Bone marrow (tissue), 2 donors: ENCODE results near the gene PHYKPL.

Experiments
- DNase-seq, 2 donors: peaks; one replicate each; lab custom pipeline; 2025; lab: John Stamatoyannopoulos, UW

The PHYKPL gene

GRCh38 chr5:178191661-178192060 is 40.9 kb downstream of the PHYKPL start:
- DNase-seq, result no peak

GRCh38 chr5:178189433-178189832 is 43.2 kb downstream of the PHYKPL start:
- DNase-seq, result no peak

- DNase-seq, result no peak
Measured at GRCh38 chr5:178187014-178187413, 45.6 kb downstream of the PHYKPL start, which contains the start of gene GMCL2. TSS of gene GMCL2 (minus strand) at chr5:178187371. CDS start at chr5:178187299, 72 bp downstream.

GRCh38 chr5:178186427-178186826 is 46.2 kb downstream of the PHYKPL start:
- no peak for DNase-seq

GRCh38 chr5:178182158-178182876 is 50.3 kb downstream of the PHYKPL start:
- DNase-seq, result peak in 1 of 2 donors; percentile 89

- no peak for DNase-seq
Measured at GRCh38 chr5:178180141-178180863, 52.3 kb downstream of the PHYKPL start.

GRCh38 chr5:178177569-178177968 is 55.0 kb downstream of the PHYKPL start:
- no peak for DNase-seq

- DNase-seq, result no peak
Measured at GRCh38 chr5:178176791-178177190, 55.8 kb downstream of the PHYKPL start.

- DNase-seq, result no peak
Measured at GRCh38 chr5:178174456-178174855, 58.1 kb downstream of the PHYKPL start.

- DNase-seq, result no peak
Measured at GRCh38 chr5:178170455-178170854, 62.1 kb downstream of the PHYKPL start.

GRCh38 chr5:178165581-178165980 is 67.0 kb downstream of the PHYKPL start:
- no peak for DNase-seq

- peak; percentile 69 to 78 for DNase-seq
Measured at GRCh38 chr5:178163772-178164735, 68.5 kb downstream of the PHYKPL start.

- DNase-seq, result no peak
Measured at GRCh38 chr5:178162481-178162880, 70.1 kb downstream of the PHYKPL start.

GRCh38 chr5:178160176-178160575 is 72.4 kb downstream of the PHYKPL start:
- no peak for DNase-seq
